Muscle layer of duodenum (tissue), 2 donors: ENCODE measurements around the gene ADAMTS13.
A peak's percentile ranks its signal among the peaks of the same experiment; 100 is the strongest.

Experiments
- H3K27ac ChIP-seq: one replicate; pipeline ENCODE4 v1.7.0; 2013; ENCODE audit warnings: mild to moderate bottlenecking, low read length
- H3K27me3 ChIP-seq: one replicate; pipeline ENCODE4 v1.7.0; 2013; ENCODE audit warnings: low read depth, mild to moderate bottlenecking, control low read depth, low read length
- H3K36me3 ChIP-seq, 2 donors: one replicate each; pipeline ENCODE4 v1.7.0; 2013; ENCODE audit warnings: low read length in 2 of 2, control low read depth in 1 of 2, mild to moderate bottlenecking in 1 of 2; ENCODE audit not compliant: insufficient read depth in 2 of 2, control insufficient read depth in 1 of 2
- H3K4me1 ChIP-seq, 2 donors: one replicate each; pipeline ENCODE4 v1.7.0; 2013; ENCODE audit warnings: low read length in 2 of 2, mild to moderate bottlenecking in 2 of 2, control low read depth in 1 of 2, moderate library complexity in 1 of 2; ENCODE audit not compliant: insufficient read depth in 2 of 2, control insufficient read depth in 1 of 2
- H3K4me3 ChIP-seq, 2 donors: one replicate each; pipeline ENCODE4 v1.7.0; 2013; ENCODE audit warnings: low read length in 2 of 2, low read depth in 1 of 2, mild to moderate bottlenecking in 1 of 2
- H3K9me3 ChIP-seq, 2 donors: one replicate each; pipeline ENCODE4 v1.7.0; 2013; ENCODE audit warnings: low read length in 2 of 2, control low read depth in 1 of 2, mild to moderate bottlenecking in 1 of 2; ENCODE audit not compliant: control insufficient read depth in 1 of 2
- donor health status: healthy.

ADAMTS13 gene

DNA sequence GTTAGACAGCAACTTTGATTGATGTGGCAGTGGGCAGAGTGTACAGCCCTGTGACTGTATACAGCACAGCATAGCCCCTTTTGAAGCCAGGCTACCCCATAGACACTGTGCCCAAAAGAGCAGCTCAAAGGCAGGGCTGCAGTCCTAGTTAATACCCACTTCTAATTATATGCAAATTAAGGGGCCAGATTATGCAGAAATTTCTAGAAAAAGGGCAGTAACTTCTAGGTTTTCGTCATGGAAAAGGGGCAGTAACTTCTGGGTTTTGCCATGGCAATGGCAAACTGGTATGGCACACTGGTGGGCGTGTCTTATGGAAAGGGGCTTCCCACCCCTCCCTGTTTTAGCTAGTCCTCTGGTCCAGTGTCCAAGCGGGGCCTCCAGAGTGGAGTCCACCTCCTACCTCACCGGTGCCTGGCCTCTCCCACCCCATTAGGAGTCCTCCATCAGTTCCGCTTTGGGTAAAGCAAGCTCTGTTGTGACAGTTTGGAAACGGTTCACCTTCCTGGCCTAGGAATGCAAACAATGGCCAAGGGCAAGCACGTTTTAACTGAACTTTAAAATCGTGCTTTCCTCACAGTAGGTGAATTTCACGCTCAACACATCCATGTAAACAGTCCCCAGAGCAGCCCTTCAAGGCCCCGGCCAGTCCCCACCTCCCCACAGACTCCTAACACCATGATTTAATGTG is 5.6 kb downstream of the ADAMTS13 start:
- Histone ChIP-seq H3K4me3 (no peak overlapping the region), H3K36me3 (peaks cover 0 to 3% of the 10 kb centered on the region in 2 donors), H3K27me3 (peaks cover 4% of the 10 kb centered on the region), H3K27ac (no peak overlapping the region), H3K9me3 (no peaks in the 10 kb centered on the region), H3K4me1 (peaks cover 0 to 7% of the 10 kb centered on the region in 2 donors)

DNA sequence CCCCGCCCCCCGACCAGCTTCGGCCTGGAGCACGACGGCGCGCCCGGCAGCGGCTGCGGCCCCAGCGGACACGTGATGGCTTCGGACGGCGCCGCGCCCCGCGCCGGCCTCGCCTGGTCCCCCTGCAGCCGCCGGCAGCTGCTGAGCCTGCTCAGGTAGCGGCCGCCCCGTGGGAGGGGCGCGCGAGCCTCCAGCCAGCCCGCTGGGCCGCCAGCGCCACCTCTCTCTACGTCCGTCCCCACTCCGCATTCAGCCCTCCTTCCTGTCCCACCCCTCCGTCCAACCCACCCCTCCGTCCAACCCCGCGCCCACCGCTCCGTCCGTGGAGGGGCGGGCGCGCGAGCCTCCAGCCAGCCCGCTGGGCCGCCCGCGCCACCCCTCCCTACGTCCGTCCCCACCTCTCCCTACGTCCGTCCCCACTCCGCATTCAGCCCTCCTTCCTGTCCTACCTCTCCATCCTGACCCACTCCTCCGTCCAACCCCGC is 6.5 kb downstream of the ADAMTS13 start:
- Histone ChIP-seq H3K9me3 (no peaks in the 10 kb centered on the region), H3K27me3 (peaks cover 4% of the 10 kb centered on the region), H3K36me3 (peaks cover 0 to 3% of the 10 kb centered on the region in 2 donors), H3K4me3 (no peak overlapping the region), H3K4me1 (peaks cover 0 to 7% of the 10 kb centered on the region in 2 donors), H3K27ac (no peak overlapping the region)

DNA sequence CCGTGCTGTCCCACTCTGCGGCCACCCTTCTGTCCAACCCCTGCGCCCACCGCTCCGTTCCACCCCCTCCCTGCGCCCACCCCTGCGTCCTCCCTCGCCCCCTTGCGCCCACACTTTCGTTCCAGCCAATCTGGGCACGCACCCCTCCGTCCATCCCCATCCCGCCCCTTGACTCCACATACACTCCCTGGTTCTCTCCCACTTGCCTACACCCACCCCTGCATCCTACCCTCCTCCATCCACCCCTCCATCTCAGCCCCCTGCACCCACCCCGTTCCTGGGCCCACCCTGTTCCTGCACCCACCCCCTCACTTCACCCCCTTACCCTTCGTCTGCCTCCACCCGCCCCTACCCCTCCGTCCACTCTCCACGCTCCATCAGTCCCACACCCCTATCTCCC is 7.0 kb downstream of the ADAMTS13 start:
- Histone ChIP-seq H3K4me1 (peaks cover 0 to 7% of the 10 kb centered on the region in 2 donors), H3K36me3 (peaks cover 0 to 3% of the 10 kb centered on the region in 2 donors), H3K27ac (no peak overlapping the region), H3K9me3 (no peaks in the 10 kb centered on the region), H3K4me3 (peak overlapping the region in 1 of 2 donors; percentile 14), H3K27me3 (peaks cover 4% of the 10 kb centered on the region)

DNA sequence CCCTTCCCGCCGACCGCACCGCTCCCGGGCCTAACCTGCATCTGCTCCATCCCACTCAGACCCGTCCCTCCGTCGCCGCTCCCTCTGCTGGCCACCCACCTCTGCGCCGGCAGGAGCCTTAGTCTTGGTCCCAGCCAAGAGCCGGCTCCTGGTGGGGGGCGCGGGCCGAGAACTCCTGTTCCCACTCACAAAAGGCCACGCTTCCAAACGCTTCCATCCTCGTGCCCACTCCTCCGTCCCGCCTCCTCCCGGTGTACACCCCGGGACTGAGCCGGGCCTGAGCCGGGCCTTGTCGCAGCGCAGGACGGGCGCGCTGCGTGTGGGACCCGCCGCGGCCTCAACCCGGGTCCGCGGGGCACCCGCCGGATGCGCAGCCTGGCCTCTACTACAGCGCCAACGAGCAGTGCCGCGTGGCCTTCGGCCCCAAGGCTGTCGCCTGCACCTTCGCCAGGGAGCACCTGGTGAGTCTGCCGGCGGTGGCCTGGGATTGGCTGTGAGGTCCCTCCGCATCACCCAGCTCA is 7.5 kb downstream of the ADAMTS13 start:
- Histone ChIP-seq H3K36me3 (peaks cover 0 to 3% of the 10 kb centered on the region in 2 donors), H3K9me3 (no peaks in the 10 kb centered on the region), H3K4me1 (peaks cover 0 to 7% of the 10 kb centered on the region in 2 donors), H3K4me3 (peak overlapping the region in 1 of 2 donors; percentile 14), H3K27me3 (peaks cover 4% of the 10 kb centered on the region), H3K27ac (no peak overlapping the region)

DNA sequence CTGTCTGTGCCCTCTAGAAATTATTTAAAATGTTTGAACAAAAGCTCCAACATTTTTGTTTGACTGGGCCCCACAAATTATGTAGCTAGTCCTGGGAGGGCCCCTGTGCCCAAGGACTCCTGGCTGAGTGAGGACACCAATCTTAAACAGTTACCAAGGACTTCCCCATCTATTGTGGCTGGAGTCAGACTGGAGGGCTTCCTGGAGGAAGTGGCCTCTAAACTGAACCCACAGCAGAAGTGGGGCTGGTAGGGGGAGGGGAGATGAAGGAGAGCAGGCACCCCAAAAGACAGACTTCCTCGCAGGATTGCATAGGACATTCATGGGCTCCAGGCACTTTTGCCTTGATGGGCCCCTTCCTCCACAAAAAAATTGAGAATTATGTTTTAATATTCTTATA is 8.1 kb downstream of the ADAMTS13 start:
- H3K4me3 ChIP-seq = no peak overlapping the region
- H3K9me3 ChIP-seq = no peaks in the 10 kb centered on the region
- H3K27me3 ChIP-seq = peaks cover 4% of the 10 kb centered on the region
- H3K36me3 ChIP-seq = peaks cover 0 to 2% of the 10 kb centered on the region in 2 donors
- H3K27ac ChIP-seq = no peak overlapping the region
- H3K4me1 ChIP-seq = peaks cover 0 to 7% of the 10 kb centered on the region in 2 donors

DNA sequence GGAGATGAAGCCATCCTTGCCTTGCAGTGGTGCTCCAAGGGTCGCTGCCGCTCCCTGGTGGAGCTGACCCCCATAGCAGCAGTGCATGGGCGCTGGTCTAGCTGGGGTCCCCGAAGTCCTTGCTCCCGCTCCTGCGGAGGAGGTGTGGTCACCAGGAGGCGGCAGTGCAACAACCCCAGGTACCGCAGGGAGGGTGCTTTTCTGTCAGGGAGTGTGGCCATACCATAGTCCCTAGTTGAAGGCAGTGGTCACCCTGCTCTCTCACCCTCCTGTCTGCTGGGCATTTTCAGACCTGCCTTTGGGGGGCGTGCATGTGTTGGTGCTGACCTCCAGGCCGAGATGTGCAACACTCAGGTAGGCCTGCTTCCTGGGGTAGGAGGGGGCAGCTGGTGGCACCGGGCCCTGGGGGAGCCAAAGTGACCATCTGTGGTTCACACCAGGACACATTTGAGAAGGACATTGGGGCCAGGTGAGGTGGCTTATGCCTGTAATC is 11.2 kb downstream of the ADAMTS13 start:
- no peak overlapping the region for H3K4me3 ChIP-seq
- no peaks in the 10 kb centered on the region for H3K36me3 ChIP-seq
- no peaks in the 10 kb centered on the region for H3K9me3 ChIP-seq
- H3K27me3 ChIP-seq = no peaks in the 10 kb centered on the region
- H3K27ac ChIP-seq = no peak overlapping the region
- H3K4me1 ChIP-seq = peaks cover 0 to 7% of the 10 kb centered on the region in 2 donors

DNA sequence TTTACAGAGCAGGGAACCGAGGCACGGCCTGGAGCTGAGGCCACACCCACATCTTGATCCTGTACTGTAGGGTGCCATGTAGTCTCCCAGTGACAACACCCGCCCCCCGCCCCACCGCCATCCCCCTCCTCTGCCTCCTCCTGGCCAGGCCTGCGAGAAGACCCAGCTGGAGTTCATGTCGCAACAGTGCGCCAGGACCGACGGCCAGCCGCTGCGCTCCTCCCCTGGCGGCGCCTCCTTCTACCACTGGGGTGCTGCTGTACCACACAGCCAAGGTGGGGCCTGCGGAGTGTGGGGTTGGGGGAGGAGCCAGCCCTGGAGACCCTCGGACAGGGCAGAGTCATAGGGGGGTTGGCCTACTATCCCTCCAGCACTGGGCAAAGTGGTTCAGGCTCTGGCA is 14.5 kb downstream of the ADAMTS13 start:
- no peak overlapping the region for H3K27ac ChIP-seq
- no peak overlapping the region for H3K4me3 ChIP-seq
- H3K9me3 ChIP-seq = no peaks in the 10 kb centered on the region
- no peaks in the 10 kb centered on the region for H3K27me3 ChIP-seq
- H3K4me1 ChIP-seq = no peaks in the 10 kb centered on the region
- no peaks in the 10 kb centered on the region for H3K36me3 ChIP-seq

DNA sequence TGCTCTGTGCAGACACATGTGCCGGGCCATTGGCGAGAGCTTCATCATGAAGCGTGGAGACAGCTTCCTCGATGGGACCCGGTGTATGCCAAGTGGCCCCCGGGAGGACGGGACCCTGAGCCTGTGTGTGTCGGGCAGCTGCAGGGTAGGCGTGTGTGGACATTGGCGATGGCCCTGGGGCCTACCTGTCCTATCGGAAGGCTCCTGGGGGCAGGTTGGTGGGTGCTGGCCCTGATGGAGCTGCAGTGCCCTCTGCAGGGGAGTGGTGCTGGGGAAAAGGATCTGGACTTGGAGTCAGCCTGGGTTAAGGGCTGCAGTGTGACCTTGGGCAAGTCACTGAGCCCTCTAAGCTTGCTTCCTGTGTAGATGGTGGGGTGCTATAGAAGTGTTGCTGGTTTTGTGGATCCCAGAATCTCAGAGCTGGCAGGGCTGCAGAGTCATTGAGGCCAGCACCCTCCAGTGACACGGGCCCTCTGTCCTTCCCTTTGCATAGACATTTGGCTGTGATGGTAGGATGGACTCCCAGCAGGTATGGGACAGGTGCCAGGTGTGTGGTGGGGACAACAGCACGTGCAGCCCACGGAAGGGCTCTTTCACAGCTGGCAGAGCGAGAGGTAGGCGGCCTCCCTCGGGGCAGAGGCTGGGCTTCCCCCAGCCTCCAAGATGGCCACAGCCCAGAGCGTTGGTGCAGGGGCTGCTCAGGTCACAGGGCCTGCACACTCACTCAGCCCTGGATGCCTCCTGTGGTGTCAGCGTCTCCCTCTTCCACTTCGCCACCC is 15.8 kb downstream of the ADAMTS13 start:
- Histone ChIP-seq H3K27ac (no peak overlapping the region), H3K4me1 (no peaks in the 10 kb centered on the region), H3K27me3 (no peaks in the 10 kb centered on the region), H3K4me3 (no peak overlapping the region), H3K9me3 (no peaks in the 10 kb centered on the region), H3K36me3 (no peaks in the 10 kb centered on the region)

DNA sequence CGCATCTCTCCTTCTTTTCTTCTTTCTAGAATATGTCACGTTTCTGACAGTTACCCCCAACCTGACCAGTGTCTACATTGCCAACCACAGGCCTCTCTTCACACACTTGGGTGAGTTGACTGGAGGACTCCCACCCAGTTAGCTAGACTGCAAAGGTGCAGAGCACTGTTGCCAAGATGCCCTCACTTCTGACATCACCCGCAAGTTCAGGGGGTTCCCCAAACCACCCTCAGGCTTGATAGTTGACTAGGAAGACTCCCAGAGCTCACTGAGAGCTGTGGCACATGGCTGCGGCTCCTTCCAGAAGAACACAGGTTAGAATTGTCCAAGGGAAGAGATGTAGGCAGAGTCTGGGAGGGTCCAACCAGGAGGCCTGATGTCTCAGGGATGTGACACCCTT is 17.2 kb downstream of the ADAMTS13 start:
- no peaks in the 10 kb centered on the region for H3K36me3 ChIP-seq
- no peaks in the 10 kb centered on the region for H3K9me3 ChIP-seq
- H3K4me3 ChIP-seq = no peak overlapping the region
- no peaks in the 10 kb centered on the region for H3K4me1 ChIP-seq
- no peaks in the 10 kb centered on the region for H3K27me3 ChIP-seq
- H3K27ac ChIP-seq = no peak overlapping the region

DNA sequence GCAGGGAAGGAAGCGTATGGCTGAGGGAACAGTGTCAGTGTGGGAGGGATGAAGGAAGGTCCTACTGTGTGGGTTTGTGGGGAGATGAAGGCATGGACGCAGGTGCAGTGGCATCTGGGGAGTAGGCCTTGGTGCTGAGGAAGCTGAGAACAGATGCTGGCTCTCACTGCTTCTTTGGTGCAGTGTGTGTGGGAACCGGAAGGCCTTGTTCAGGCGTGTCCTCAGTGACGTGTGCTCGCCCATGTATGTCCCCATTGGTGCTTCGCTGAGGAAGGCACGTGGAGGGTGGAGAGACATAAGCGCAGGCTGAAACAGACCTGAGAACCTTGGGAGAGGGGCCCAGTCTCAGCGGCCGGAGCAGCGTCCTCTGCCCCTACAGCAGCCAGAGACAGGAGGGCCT is 18.7 kb downstream of the ADAMTS13 start:
- Histone ChIP-seq H3K27ac (no peak overlapping the region), H3K4me1 (no peaks in the 10 kb centered on the region), H3K4me3 (no peak overlapping the region), H3K27me3 (no peaks in the 10 kb centered on the region), H3K9me3 (no peaks in the 10 kb centered on the region), H3K36me3 (no peaks in the 10 kb centered on the region)

DNA sequence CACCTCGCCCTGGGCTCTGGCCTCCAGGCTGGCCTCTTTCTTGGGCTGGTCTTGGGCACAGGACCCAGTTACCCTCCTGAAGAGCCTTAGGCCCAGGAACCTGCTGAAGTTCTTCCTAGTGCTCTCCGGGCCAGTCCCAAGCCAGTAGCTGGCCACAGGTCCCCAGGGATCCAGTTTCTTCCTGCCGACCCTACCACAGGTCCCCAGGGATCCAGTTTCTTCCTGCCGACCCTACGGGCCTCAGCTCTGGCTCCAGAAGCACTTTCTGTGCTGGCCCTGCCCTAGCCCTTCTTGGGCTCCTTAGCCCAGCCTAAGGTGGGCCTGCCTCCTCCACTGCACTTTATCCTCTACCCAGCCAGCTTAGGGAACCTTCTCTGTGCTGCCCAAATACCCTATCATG is 19.4 kb downstream of the ADAMTS13 start:
- no peaks in the 10 kb centered on the region for H3K4me1 ChIP-seq
- no peak overlapping the region for H3K27ac ChIP-seq
- H3K4me3 ChIP-seq = no peak overlapping the region
- H3K36me3 ChIP-seq = no peaks in the 10 kb centered on the region
- H3K27me3 ChIP-seq = no peaks in the 10 kb centered on the region
- no peaks in the 10 kb centered on the region for H3K9me3 ChIP-seq
